ENCODE data around the gene BASP1. TPM values are rescaled to one million over a fixed set of nuclear protein-coding genes. Genes with fewer than 3 reads are reported as not detected.
"Not testable (repeated sequence)": the region's sequence is repeated elsewhere in the genome, so short reads cannot be mapped to it uniquely, and the experiment has no call there.

BASP1 gene
- polyA plus RNA-seq, 1 donor, result 19.4 TPM

GRCh38 chr5:17256171-17256570, 38.7 kb downstream of the BASP1 start:
- no peak for DNase-seq

GRCh38 chr5:17256839-17257238, 39.4 kb downstream of the BASP1 start:
- DNase-seq, result no peak

- no peak for DNase-seq
Observed at GRCh38 chr5:17257705-17258273, 40.4 kb downstream of the BASP1 start.

DNA sequence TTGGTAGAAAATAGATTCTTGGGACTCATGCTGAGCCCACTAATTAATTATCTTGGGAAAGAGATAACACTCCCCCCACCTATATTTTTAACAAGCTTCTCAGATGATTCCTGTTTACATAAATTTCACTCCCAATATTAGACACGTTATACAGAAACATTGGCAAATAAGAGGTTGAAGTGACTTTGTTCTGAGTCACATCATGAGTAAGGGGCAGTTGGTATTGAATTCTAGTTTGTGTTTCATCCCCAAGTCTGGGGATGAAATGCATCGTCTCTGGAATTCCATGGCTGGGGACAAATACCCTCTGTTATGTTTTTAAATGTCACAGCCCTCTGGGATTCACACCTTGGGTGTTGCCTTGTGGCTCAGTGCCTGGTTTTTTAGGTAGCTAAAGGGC, 41.0 kb downstream of the BASP1 start:
- DNase-seq, result no peak

DNA sequence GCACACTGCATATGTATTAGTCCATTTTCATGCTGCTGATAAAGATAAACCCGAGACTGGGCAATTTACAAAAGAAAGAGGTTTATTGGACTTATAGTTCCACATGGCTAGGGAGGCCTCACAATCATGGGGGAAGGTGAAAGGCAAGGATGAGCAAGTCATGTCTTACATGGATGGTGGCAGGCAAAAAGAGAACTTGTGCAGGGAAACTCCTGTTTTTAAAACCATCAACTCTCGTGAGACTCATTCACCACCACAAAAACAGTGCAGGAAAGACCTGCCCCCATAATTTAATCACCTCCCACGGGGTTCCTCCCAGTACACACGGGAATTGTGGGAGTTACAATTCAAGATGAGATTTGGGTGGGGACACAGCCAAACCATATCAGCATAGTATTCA, 41.6 kb downstream of the BASP1 start:
- not testable (repeated sequence) for DNase-seq

DNA sequence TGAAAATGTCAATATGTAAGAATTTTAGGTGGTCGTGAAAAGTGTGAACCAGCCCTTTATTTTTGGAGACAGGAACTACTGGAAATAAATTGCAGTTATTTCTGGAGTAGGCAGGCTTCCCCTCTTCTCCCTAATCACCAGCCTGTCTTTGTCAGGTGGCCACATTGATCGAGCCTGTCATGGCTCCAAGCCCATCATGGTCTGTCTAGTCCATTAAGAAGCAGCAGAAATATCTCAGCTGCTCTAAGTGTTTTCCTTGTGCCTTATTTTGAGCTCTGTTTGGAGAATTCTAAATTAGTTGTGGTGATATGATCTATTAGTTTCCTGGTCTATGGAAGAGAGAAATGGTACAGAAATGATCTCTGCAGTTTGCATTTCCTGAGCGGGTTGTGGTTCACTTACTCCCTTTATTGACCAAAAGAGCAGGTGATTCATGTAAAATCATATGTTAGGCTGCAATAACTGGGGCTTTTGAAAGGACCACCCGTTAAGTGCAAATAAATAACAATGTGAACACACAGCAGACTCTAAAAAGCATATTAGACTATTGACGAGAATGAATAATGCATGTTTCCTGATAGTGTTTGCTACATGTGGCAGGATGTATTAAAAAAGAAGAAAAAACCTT, 42.3 kb downstream of the BASP1 start:
- DNase-seq, result no peak

DNA sequence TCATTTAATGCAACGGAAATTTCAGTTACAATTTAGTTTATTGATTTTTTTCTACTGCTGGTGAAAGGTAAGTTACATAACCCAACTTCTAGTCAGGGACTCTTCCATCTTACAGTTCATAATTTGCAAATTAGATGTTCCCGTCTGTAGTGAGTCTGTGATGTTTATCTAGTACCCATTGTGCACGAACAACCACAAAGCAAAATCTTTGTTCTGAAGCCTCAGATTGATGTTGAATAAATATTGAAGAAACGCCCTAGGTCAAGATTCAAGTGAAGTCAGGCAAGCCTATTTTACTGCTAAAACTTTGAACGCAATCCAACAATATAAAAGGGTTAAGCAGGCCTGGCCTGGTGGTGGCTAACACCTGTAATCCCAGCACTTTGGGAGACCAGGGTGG, 43.1 kb downstream of the BASP1 start:
- DNase-seq, result no peak

- no peak for DNase-seq
Observed at GRCh38 chr5:17261075-17261474, 43.6 kb downstream of the BASP1 start.

DNA sequence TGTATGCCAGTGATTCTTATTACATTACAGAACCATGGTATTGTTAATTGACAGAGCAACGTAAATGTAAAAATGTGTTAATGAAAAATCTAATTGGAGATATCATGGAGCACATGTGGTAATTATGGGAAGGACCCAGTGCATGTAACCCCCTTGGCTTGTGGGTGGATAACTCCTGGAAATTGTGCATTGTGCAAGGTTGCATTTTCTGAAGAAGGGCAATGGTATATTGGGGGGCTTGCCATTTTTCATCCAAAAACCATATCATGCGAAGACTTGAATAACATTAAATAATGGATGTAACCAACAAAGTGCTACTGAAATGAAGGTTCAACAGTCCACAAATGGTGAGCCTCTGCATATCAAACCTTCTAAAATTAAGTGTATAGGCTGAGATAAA, 47.6 kb downstream of the BASP1 start:
- DNase-seq, result no peak

GRCh38 chr5:17267106-17267505, 49.7 kb downstream of the BASP1 start:
- no peak for DNase-seq

DNA sequence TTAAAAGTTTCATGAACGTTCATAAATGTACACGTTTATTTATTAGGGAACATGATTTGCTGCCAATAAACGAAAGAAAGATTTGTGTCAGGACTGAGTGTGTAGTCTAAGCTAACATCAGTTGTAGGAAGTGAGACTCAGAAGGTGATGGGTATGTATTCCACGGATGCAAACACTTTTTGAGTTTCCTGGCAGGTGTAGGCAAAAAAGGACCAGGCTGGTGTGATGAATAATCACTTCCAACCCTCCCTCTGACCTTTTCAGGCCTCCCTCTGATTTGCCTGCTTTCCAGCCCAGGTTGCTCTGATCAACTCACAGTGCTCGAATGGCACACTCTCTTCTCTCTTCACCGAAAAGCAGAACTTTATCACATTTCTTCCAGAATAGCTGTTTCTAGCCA, 51.8 kb downstream of the BASP1 start:
- no peak for DNase-seq

GRCh38 chr5:17272111-17272510, 54.7 kb downstream of the BASP1 start:
- DNase-seq, result no peak

GRCh38 chr5:17275289-17276158, 58.1 kb downstream of the BASP1 start:
- no peak for DNase-seq

DNA sequence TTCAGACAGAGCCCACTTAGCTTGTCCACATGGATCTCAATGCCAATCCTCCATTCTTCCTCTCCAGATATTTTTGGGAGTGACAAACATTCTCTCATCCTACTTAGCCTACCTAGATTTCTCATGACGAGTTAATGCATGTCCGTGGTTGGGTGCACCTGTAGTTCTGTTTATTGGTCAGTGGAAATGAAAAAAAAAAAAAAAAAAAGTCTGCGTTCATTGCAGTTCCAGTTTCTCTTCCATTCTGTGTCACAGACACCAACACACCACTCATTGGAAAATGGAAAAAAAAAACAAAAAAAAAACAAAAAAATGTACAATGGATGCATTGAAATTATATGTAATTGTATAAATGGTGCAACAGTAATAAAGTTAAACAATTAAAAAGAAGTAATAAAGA, 59.0 kb downstream of the BASP1 start:
- no peak for DNase-seq

GRCh38 chr5:17277907-17278306, 60.5 kb downstream of the BASP1 start:
- no peak for DNase-seq

DNA sequence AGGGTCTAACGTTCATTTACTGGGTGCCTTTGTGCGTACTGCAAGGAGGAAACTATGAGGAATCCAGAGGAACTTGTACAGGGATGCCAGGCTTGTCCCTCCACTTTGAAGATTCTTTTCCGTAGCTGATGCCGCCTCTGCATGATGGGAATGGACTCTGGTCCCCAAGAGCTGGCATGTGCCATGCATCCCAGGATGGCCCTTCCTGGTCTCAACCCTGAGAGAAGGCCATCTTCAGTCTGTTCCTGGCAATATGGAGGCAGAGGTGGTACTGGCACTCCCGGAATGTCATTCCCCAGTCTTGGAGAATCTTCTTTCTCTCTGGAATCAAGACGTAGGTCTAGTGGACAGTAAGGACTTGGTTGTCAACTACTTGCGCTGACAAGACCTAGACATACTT, 61.5 kb downstream of the BASP1 start:
- DNase-seq, result no peak

- no peak for DNase-seq
Observed at GRCh38 chr5:17279487-17279886, 62.1 kb downstream of the BASP1 start.

GRCh38 chr5:17282283-17283120, 65.1 kb downstream of the BASP1 start:
- no peak for DNase-seq

DNA sequence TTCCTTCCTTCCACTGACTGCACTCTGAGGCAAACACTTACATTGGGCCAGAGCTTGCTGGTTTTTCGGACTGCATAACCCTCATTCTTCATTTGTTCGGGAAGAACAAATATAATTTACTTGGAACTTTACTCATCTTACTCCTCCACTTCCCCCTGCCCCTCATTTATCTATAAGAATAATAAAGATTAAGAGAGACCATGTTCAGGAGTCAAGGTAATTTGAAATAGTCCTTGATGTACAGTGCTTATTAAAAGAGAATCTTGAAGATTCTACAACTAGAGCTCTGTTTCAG, 65.6 kb downstream of the BASP1 start:
- no peak for DNase-seq

GRCh38 chr5:17287501-17288155, 70.2 kb downstream of the BASP1 start:
- DNase-seq, result no peak

DNA sequence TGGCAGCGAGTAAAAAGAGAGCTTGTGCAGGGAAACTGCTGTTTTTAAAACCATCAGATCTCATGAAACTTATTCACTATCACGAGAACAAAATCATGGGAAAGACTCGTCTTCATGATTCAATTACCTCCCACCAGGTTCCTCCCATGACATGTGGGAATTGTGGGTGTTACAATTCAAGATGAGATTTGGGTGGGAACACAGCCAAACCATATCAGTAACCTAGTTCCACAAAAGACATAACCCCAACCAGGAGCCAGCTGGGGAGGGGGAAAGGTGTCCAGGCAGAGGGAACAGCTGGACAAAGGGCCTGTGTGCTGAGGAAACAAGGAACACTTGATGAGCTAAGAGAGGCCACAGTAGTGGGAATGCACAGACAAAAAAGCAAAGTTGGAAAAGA, 71.1 kb downstream of the BASP1 start:
- no peak for DNase-seq

DNA sequence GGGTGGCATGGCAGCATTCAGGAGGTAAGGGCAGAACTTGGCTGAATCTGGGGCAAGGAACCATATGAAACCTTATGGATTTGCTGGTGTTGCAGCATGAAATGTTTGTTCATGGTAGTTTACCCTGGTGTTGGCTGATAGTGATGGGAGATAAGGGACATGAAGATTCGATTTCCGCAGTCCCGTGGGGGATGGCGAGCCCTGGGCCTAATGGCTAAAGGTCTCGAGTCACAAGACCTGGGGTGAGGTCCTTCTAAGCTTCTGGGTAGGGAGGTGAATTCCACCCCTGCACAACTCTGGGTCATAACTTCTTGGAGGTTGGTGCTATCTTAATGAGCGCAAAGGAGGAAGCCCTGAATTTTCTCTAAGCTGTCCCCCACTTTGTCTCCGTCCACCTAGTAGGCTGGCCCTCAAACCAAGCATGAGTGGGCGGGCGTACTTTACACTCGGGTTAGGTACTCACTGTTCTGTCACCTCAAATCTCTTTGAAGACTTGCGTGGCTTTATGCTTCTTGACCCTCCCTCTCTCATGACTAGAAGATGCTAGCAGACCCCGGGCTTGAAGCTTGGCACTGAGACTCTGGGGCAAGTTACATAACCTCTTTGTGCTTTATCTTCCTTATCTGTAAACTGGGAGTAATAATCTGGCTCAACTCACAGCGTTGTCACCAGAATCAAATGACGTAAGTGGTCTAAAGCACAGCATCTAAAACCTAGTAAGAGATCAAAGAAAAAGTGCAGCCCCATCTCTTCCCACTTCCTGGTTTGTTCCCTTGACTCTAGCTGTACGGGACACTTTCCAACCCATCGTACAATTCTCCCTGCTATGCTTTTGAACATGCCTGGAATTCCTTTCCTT, 72.5 kb downstream of the BASP1 start:
- DNase-seq, result no peak
